ENCODE results near the gene CIITA.

GRCh38 chr16:10972819-10973464, 95.9 kb downstream of the CIITA start:
- TF ChIP-seq, protein P1, sequence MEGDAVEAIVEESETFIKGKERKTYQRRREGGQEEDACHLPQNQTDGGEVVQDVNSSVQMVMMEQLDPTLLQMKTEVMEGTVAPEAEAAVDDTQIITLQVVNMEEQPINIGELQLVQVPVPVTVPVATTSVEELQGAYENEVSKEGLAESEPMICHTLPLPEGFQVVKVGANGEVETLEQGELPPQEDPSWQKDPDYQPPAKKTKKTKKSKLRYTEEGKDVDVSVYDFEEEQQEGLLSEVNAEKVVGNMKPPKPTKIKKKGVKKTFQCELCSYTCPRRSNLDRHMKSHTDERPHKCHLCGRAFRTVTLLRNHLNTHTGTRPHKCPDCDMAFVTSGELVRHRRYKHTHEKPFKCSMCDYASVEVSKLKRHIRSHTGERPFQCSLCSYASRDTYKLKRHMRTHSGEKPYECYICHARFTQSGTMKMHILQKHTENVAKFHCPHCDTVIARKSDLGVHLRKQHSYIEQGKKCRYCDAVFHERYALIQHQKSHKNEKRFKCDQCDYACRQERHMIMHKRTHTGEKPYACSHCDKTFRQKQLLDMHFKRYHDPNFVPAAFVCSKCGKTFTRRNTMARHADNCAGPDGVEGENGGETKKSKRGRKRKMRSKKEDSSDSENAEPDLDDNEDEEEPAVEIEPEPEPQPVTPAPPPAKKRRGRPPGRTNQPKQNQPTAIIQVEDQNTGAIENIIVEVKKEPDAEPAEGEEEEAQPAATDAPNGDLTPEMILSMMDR (IDR thresholded peaks at IDR 0.05): no peak
- no peak for TF ChIP-seq POLR2A (IDR thresholded peaks at IDR 0.05)

Measured in adrenal gland (tissue), 5 donors.